HL-60 (cell line): ENCODE data around the gene FAM124A.

Experiments used
- DNase-seq, 2 experiments: peaks; one replicate each; pipeline ENCODE4 v3.0.0-alpha.2; 2010 to 2020; ENCODE audit warnings: low read depth in 1 of 2, low spot score in 1 of 2
- H3K27ac ChIP-seq: fragments of 250-450 bp; sonication (Bioruptor Pico); replicated peaks from 2 replicates; pipeline ENCODE4 v1.5.1; 2020; ENCODE audit warnings: mild to moderate bottlenecking, moderate library complexity
- H3K27me3 ChIP-seq: fragments of 250-450 bp; sonication (Bioruptor Pico); 2 replicates; pipeline ENCODE4 v1.5.1; 2021; ENCODE audit warnings: mild to moderate bottlenecking, moderate library complexity; ENCODE audit not compliant: insufficient read depth, poor library complexity, severe bottlenecking
- H3K4me3 ChIP-seq: replicated peaks from 2 replicates; pipeline ENCODE4 v1.5.1; 2011; ENCODE audit warnings: mild to moderate bottlenecking, control low read depth, low read length; ENCODE audit not compliant: insufficient read depth
- CTCF ChIP-seq: IDR thresholded peaks from one replicate; pipeline ENCODE4 v1.5.1; 2011; ENCODE audit warnings: low read length, control low read depth, inconsistent platforms; ENCODE audit not compliant: insufficient read depth
- GABPA ChIP-seq: IDR thresholded peaks from 2 replicates; pipeline ENCODE4 v1.6.1; 2012; ENCODE audit warnings: low read depth
- POLR2AphosphoS5 ChIP-seq: IDR thresholded peaks from 2 replicates; pipeline ENCODE4 v1.6.1; 2012; ENCODE audit warnings: low read depth
- REST ChIP-seq: IDR thresholded peaks from 2 replicates; pipeline ENCODE4 v1.6.1; 2012; ENCODE audit warnings: low read depth; ENCODE audit not compliant: insufficient replicate concordance
- SPI1 ChIP-seq: IDR thresholded peaks from 2 replicates; pipeline ENCODE4 v1.6.1; 2012; ENCODE audit warnings: low read depth, mild to moderate bottlenecking, borderline replicate concordance

FAM124A gene

GRCh38 chr13:51193387-51193786 lies 28.8 kb upstream of the FAM124A start:
- H3K27ac ChIP-seq, result no peak overlapping the region
- TF ChIP-seq REST (no peak), GABPA (no peak), POLR2AphosphoS5 (no peak), CTCF (no peak), SPI1 (no peak)
- no peak overlapping the region for H3K4me3 ChIP-seq
- DNase-seq, result no peak
- no peaks in the 10 kb centered on the region for H3K27me3 ChIP-seq

- Histone ChIP-seq H3K4me3 (no peak overlapping the region), H3K27ac (no peak overlapping the region), H3K27me3 (no peaks in the 10 kb centered on the region)
- DNase-seq, result no peak
- TF ChIP-seq SPI1 (no peak), GABPA (no peak), POLR2AphosphoS5 (no peak), REST (no peak), CTCF (no peak)
Observed at GRCh38 chr13:51194942-51195341, 27.3 kb upstream of the FAM124A start.

- Histone ChIP-seq H3K4me3 (no peak overlapping the region), H3K27me3 (peaks cover 20% of the 10 kb centered on the region), H3K27ac (no peak overlapping the region)
- no peak for DNase-seq
- no peak for TF ChIP-seq CTCF
Observed at GRCh38 chr13:51201886-51202285, 20.3 kb upstream of the FAM124A start.

GRCh38 chr13:51202477-51203046 lies 19.6 kb upstream of the FAM124A start:
- no peak for DNase-seq
- no peak overlapping the region for H3K27ac ChIP-seq
- H3K27me3 ChIP-seq, result peaks cover 20% of the 10 kb centered on the region
- H3K4me3 ChIP-seq, result no peak overlapping the region
- no peak for TF ChIP-seq REST
- no peak for TF ChIP-seq SPI1
- TF ChIP-seq CTCF, result no peak
- no peak for TF ChIP-seq GABPA
- no peak for TF ChIP-seq POLR2AphosphoS5
